Measurements from ENCODE around the gene HECTD4. TPM values are rescaled to one million over a fixed set of nuclear protein-coding genes. Genes with fewer than 3 reads are reported as not detected.
A peak's percentile ranks its signal among the peaks of the same experiment; 100 is the strongest.
"Not testable (repeated sequence)": the region's sequence is repeated elsewhere in the genome, so short reads cannot be mapped to it uniquely, and the experiment has no call there.

The HECTD4 gene
- total and polyA plus RNA-seq, 11 donors: 6.3 to 30.7 (median 23.1) TPM

DNA sequence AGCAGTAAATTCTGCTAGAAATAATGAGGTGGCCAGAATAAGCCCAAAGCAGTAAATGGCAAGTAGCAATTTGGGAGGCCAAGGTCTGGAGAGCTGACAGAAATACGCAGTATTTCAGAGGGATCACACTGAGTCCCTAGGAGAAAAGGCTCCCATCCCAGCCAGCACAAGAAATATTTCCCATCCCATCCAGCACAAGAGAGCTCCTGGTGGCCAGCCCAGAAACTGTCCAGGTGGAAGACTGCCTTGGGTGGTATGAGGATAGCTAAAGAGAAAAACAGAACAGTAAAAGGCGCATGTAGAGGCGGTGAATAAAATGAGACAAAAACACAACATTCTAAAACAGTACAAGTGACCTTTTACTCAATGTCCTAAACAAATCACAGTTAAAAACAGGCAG is 120.7 kb downstream of the HECTD4 start:
- ATAC-seq: peak in 1 of 4 donors; percentile 60
- WGBS, 4 donors: 89 to 97% (median 93%) methylated on average over 3 of the region's 3 CpGs

DNA sequence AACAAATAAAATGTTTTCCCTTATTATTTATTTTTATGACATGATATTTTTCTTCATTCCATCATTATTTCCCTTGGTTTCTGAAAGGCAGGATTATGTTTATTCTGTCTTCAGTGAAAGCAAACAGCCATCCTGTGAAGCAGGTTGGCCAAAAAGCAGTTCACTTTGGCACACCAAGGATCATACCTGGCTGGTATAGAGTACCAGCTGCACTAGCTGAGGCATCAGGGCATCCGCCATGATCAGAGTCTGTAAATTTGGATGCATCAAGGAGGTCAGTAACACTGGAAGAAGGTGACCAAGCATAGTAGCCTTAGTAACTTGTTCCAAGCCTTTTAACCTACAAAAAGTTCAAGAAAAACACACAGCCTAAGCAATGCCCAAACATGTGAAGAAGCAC is 123.3 kb downstream of the HECTD4 start:
- intact Hi-C loops (cut with DNase I): loop anchor here in 1 of 10 donors (10.0 kb wide), 1 partner anchor 126 kb away; the partner anchor contains the start of gene HECTD4
- Histone ChIP-seq H3K9me3 (no peaks in the 10 kb centered on the region), H3K36me3 (peaks cover 0 to 96% (median 76%) of the 10 kb centered on the region in 9 donors), H3K27ac (no peak overlapping the region), H3K4me1 (no peaks in the 10 kb centered on the region), H3K4me3 (no peak overlapping the region), H3K27me3 (no peaks in the 10 kb centered on the region)
- WGBS, 4 donors: 97 to 100% (median 98%) methylated on average over 1 of the region's 1 CpG
- DNase-seq (no peak), ATAC-seq (no peak)
- TF ChIP-seq CTCF (IDR thresholded peaks at IDR 0.05) (no peak), POLR2A (IDR thresholded peaks at IDR 0.05) (no peak)

More for the DNA sequence above, 120.7 kb downstream of the HECTD4 start:
- H3K4me1 ChIP-seq: no peaks in the 10 kb centered on the region
- TF ChIP-seq POLR2A (IDR thresholded peaks at IDR 0.05): no peak
- TF ChIP-seq CTCF (IDR thresholded peaks at IDR 0.05): peak in 5 of 12 donors; percentile 5 to 22 (median 17)
- no peak for DNase-seq
- H3K36me3 ChIP-seq: peaks cover 0 to 96% (median 74%) of the 10 kb centered on the region in 9 donors
- intact Hi-C loops (cut with DNase I): no loop called here
- H3K27ac ChIP-seq: no peak overlapping the region
- no peaks in the 10 kb centered on the region for H3K9me3 ChIP-seq
- H3K27me3 ChIP-seq: no peaks in the 10 kb centered on the region
- H3K4me3 ChIP-seq: no peak overlapping the region

GRCh38 chr12:112256780-112257179 is 125.5 kb downstream of the HECTD4 start:
- 71 to 90% (median 84%) methylated on average over 3 of the region's 3 CpGs for WGBS, 4 donors
- Histone ChIP-seq H3K9me3 (no peaks in the 10 kb centered on the region), H3K4me3 (no peak overlapping the region), H3K4me1 (no peaks in the 10 kb centered on the region), H3K27ac (no peak overlapping the region), H3K36me3 (peaks cover 0 to 100% (median 89%) of the 10 kb centered on the region in 9 donors), H3K27me3 (no peaks in the 10 kb centered on the region)
- intact Hi-C loops (cut with DNase I): loop anchor here in 1 of 10 donors (10.0 kb wide), 1 partner anchor 128 kb away; the partner anchor contains the start of gene HECTD4
- no peak for DNase-seq
- no peak for ATAC-seq
- TF ChIP-seq CTCF (IDR thresholded peaks at IDR 0.05) (no peak), POLR2A (IDR thresholded peaks at IDR 0.05) (no peak)

DNA sequence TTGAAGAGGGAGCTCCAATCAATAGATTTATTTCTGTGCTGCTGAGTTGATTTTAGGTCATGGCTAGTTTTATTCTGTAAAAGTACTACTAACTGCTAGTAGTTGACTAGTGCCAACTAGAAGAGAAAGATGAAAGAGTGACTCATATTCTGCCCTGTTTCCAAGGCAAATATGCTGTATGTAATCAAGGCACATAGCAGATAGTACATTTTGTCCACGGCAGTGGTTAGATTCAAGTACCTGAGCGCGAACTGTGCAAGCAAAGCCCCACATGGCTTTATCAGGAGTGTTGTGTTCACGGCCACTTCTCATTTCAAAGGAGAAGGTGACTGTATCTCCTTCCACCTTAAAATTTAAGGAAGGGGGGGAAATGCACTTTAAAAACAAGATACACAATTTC is 130.0 kb downstream of the HECTD4 start:
- no peak for TF ChIP-seq POLR2A (IDR thresholded peaks at IDR 0.05)
- H3K9me3 ChIP-seq: no peaks in the 10 kb centered on the region
- H3K36me3 ChIP-seq: peaks cover 0 to 100% (median 90%) of the 10 kb centered on the region in 9 donors
- 71 to 94% (median 93%) methylated on average over 4 of the region's 4 CpGs for WGBS, 4 donors
- ATAC-seq: no peak
- no peaks in the 10 kb centered on the region for H3K4me1 ChIP-seq
- DNase-seq: no peak
- no peak overlapping the region for H3K27ac ChIP-seq
- no peaks in the 10 kb centered on the region for H3K27me3 ChIP-seq
- intact Hi-C loops (cut with DNase I): loop anchor here in 1 of 10 donors (10.0 kb wide), 1 partner anchor 133 kb away; the partner anchor contains the start of gene HECTD4
- H3K4me3 ChIP-seq: no peak overlapping the region

- H3K9me3 ChIP-seq, H3K27ac ChIP-seq, H3K4me1 ChIP-seq, H3K27me3 ChIP-seq, H3K4me3 ChIP-seq, DNase-seq, ATAC-seq: not testable (repeated sequence)
- peaks cover 0 to 100% (median 88%) of the 10 kb centered on the region in 9 donors for H3K36me3 ChIP-seq
- intact Hi-C loops (cut with DNase I): loop anchor here in 1 of 10 donors (10.0 kb wide), 1 partner anchor 180 kb away; no protein-coding TSS in a partner anchor
- 95 to 100% (median 97%) methylated on average over 1 of the region's 1 CpG for WGBS, 4 donors
Measured at GRCh38 chr12:112244902-112245301, 137.3 kb downstream of the HECTD4 start.
